IMR-90 (cell line): ENCODE results near the gene TRIM17. TPM values are rescaled to one million over a fixed set of nuclear protein-coding genes. Genes with fewer than 3 reads are reported as not detected.

ENCODE experiments used
- ATAC-seq: fragments of 200-7000 bp; cut with Tn5 transposase; 2 replicates; pipeline ENCODE4 v1.9.1; 2020; ENCODE audit warnings: low read depth, mild to moderate bottlenecking, moderate library complexity
- BruUV-seq: library from RNA; stranded (reverse); fragments of 400-500 nt; replicated peaks from 2 replicates; lab custom pipeline; 2021; lab: Mats Ljungman, UMichigan
- CTCF ChIA-PET: fragments of 300-600 bp; formaldehyde crosslinking; extraction: SDS; loops from one replicate; lab custom pipeline; 2021; ENCODE audit warnings: antibody characterized with exemption; lab: Yijun Ruan, JAX
- POLR2A ChIA-PET: fragments of 300-600 bp; sonication (Branson Sonifier 250); formaldehyde crosslinking; loops from one replicate; lab custom pipeline; 2022; ENCODE audit warnings: antibody characterized with exemption; ENCODE audit not compliant: unreplicated experiment; lab: Charles Lee
- DNase-seq: peaks from one replicate; pipeline ENCODE4 v3.0.0; 2013
- H2AFZ ChIP-seq: replicated peaks from 2 replicates; pipeline ENCODE3; 2013; ENCODE audit warnings: low read length, mild to moderate bottlenecking; ENCODE audit not compliant: poor library complexity
- H2AK5ac ChIP-seq: 2 replicates; pipeline ENCODE4 v1.6.1; 2013; ENCODE audit warnings: low read depth, low read length, inconsistent platforms
- H2AK9ac ChIP-seq: replicated peaks from 2 replicates; pipeline ENCODE3; 2013; ENCODE audit warnings: mild to moderate bottlenecking, low read depth, low read length, moderate library complexity; ENCODE audit not compliant: poor library complexity
- H2BK120ac ChIP-seq: 2 replicates; pipeline ENCODE4 v1.6.1; 2013; ENCODE audit warnings: low read depth, low read length, inconsistent platforms
- H2BK15ac ChIP-seq: 3 replicates; pipeline ENCODE4 v1.6.1; 2013; ENCODE audit warnings: low read depth, low read length, inconsistent platforms
- H2BK20ac ChIP-seq: 2 replicates; pipeline ENCODE4 v1.6.1; 2013; ENCODE audit warnings: low read depth, mild to moderate bottlenecking, inconsistent platforms, low read length, moderate library complexity
- H2BK5ac ChIP-seq: 2 replicates; pipeline ENCODE4 v1.6.1; 2013; ENCODE audit warnings: mild to moderate bottlenecking, low read depth, low read length, inconsistent platforms; ENCODE audit not compliant: poor library complexity, severe bottlenecking
- H3K14ac ChIP-seq: replicated peaks from 2 replicates; pipeline ENCODE4 v1.6.1; 2013; ENCODE audit warnings: low read depth, low read length, inconsistent platforms
- H3K18ac ChIP-seq: 2 replicates; pipeline ENCODE4 v1.6.1; 2013; ENCODE audit warnings: low read depth, low read length, control low read depth
- H3K23ac ChIP-seq: 2 replicates; pipeline ENCODE4 v1.6.1; 2013; ENCODE audit warnings: low read depth, low read length, inconsistent platforms
- H3K27ac ChIP-seq: 2 replicates; pipeline ENCODE4 v1.5.1; 2013; ENCODE audit warnings: mild to moderate bottlenecking, control low read depth, low read length; ENCODE audit not compliant: insufficient read depth
- H3K27me3 ChIP-seq: 2 replicates; pipeline ENCODE4 v1.6.1; 2013; ENCODE audit warnings: low read length; ENCODE audit not compliant: control insufficient read depth, insufficient read depth
- H3K36me3 ChIP-seq: 2 replicates; pipeline ENCODE4 v1.6.1; 2013; ENCODE audit warnings: low read length, mixed read lengths; ENCODE audit not compliant: control insufficient read depth, insufficient read depth
- H3K4ac ChIP-seq: 2 replicates; pipeline ENCODE4 v1.6.1; 2013; ENCODE audit warnings: low read depth, low read length, inconsistent platforms
- H3K4me1 ChIP-seq: 2 replicates; pipeline ENCODE4 v1.6.1; 2013; ENCODE audit warnings: low read length, mixed read lengths; ENCODE audit not compliant: control insufficient read depth, insufficient read depth
- H3K4me2 ChIP-seq: 2 replicates; pipeline ENCODE4 v1.6.1; 2013; ENCODE audit warnings: low read depth, mild to moderate bottlenecking, control low read depth, low read length, moderate library complexity
- H3K4me3 ChIP-seq: 2 replicates; pipeline ENCODE4 v1.5.1; 2013; ENCODE audit warnings: low read depth, mild to moderate bottlenecking, control low read depth, low read length, moderate library complexity; ENCODE audit not compliant: insufficient read depth
- H3K56ac ChIP-seq: 2 replicates; pipeline ENCODE4 v1.6.1; 2013; ENCODE audit warnings: low read length, inconsistent platforms; ENCODE audit not compliant: insufficient read depth; ENCODE audit errors: extremely low read depth
- H3K79me1 ChIP-seq, 2 experiments: 2 replicates each; pipeline ENCODE4 v1.6.1; 2013; ENCODE audit warnings: low read length in 2 of 2, inconsistent platforms in 1 of 2, low read depth in 1 of 2
- H3K9ac ChIP-seq: 2 replicates; pipeline ENCODE4 v1.6.1; 2013; ENCODE audit warnings: low read depth, low read length, control low read depth
- H3K9me1 ChIP-seq: 2 replicates; pipeline ENCODE4 v1.6.1; 2013; ENCODE audit warnings: low read length, inconsistent platforms; ENCODE audit not compliant: insufficient read depth
- H3K9me3 ChIP-seq: 2 replicates; pipeline ENCODE4 v1.6.1; 2013; ENCODE audit warnings: low read length; ENCODE audit not compliant: control insufficient read depth, insufficient read depth
- H4K20me1 ChIP-seq: 2 replicates; pipeline ENCODE4 v1.6.1; 2013; ENCODE audit warnings: low read length, inconsistent platforms; ENCODE audit not compliant: insufficient read depth
- H4K5ac ChIP-seq: 2 replicates; pipeline ENCODE4 v1.6.1; 2013; ENCODE audit warnings: mild to moderate bottlenecking, low read depth, low read length, control low read depth
- H4K8ac ChIP-seq, 2 experiments: 2 replicates each; pipeline ENCODE4 v1.6.1; 2013; ENCODE audit warnings: low read depth in 2 of 2, low read length in 2 of 2, control low read depth in 1 of 2, inconsistent platforms in 1 of 2
- H4K91ac ChIP-seq: 2 replicates; pipeline ENCODE4 v1.6.1; 2013; ENCODE audit warnings: low read depth, low read length, inconsistent platforms; ENCODE audit not compliant: insufficient read depth
- CEBPB ChIP-seq: IDR thresholded peaks from 2 replicates; pipeline ENCODE4 v1.6.1; 2012; ENCODE audit warnings: low read depth, low read length, improper control_type of control experiment
- NFE2L2 ChIP-seq: fragments of 150-350 bp; IDR thresholded peaks from 2 replicates; pipeline ENCODE4 v1.6.1; 2016; ENCODE audit warnings: low read depth, mild to moderate bottlenecking, low read length
- WGBS, 2 experiments: methylation state at CpG; one replicate each; pipeline versions ENCODE4 v1.1.5 to v1.1.7; 2013; ENCODE audit warnings: missing lambda C conversion rate in 2 of 2; ENCODE audit not compliant: insufficient read length in 1 of 2; ENCODE audit errors: extremely low coverage in 2 of 2; 5-methylcytosine and 5-hydroxymethylcytosine counted together
- dilution Hi-C: fragments of 300-500 bp; cut with HindIII; formaldehyde crosslinking; loops from one replicate; pipeline ENCODE4 v1.14.3; 2018; ENCODE audit warnings: low sequenced_read_pairs; ENCODE audit not compliant: unreplicated experiment
- in situ Hi-C: fragments of 300-500 bp; cut with MboI; formaldehyde crosslinking; loops from 3 replicates; pipeline ENCODE4 v1.14.3; 2019; ENCODE audit warnings: low sequenced_read_pairs, inconsistent platforms, mixed read lengths
- intact Hi-C: fragments of 100-400 bp; cut with micrococcal nuclease; formaldehyde crosslinking; loops from 2 replicates; pipeline ENCODE4 v1.10.0; 2022
- polyA plus RNA-seq, 3 experiments: library from polyadenylated mRNA; depleted of rRNA; stranded (reverse); fragments of >200 nt; gene quantifications; 2 replicates each; pipeline ENCODE4 v1.2.3, GENCODE V29; 2012; ENCODE audit warnings: low replicate concordance in 1 of 3
- total RNA-seq: library from RNA; depleted of rRNA; stranded (reverse); fragments of >200 nt; gene quantifications from 2 replicates; pipeline ENCODE4 v1.2.3, GENCODE V29; 2012

The TRIM17 gene
- total and polyA plus RNA-seq, 2 of the 4 experiments (the other 2 are of a cell fraction) = 0.39 TPM; not detected in 1

DNA sequence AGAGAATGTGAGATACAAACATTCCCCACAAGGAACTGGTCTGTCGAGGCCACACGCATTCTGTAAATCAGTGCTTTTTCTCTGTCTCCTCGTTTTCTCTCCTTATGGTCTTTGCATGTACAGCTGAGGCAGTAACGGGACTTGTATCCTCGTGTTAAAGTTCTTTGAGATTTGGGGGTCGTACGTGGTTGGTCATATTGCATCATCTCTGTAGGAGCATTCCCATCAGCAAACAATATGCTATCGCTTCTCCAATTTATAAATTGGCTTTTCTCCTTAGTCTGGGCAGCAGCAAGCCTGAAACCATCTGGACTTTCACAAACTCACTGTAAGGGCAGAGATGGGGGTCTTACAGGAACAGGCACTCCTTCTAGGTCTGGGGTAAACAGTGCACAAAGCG lies 13.0 kb upstream of the TRIM17 start:
- Histone ChIP-seq H3K56ac (no peak overlapping the region), H3K18ac (no peak overlapping the region), H2BK5ac (no peak overlapping the region), H3K9ac (no peak overlapping the region), H4K20me1 (no peaks in the 10 kb centered on the region), H3K27me3 (peaks cover 2% of the 10 kb centered on the region; the same call in 1 of the 2 replicates), H3K27ac (no peak overlapping the region), H3K79me1 (no peaks in the 10 kb centered on the region), H3K36me3 (peaks cover 3% of the 10 kb centered on the region), H3K23ac (no peak overlapping the region), H3K4ac (no peak overlapping the region), H2AK9ac (no peak overlapping the region), H3K9me3 (no peaks in the 10 kb centered on the region), H4K91ac (no peak overlapping the region), H2AK5ac (no peak overlapping the region), H4K5ac (no peak overlapping the region), H3K14ac (no peak overlapping the region), H2BK15ac (no peak overlapping the region), H3K4me3 (no peak overlapping the region), H3K9me1 (no peaks in the 10 kb centered on the region), H2BK20ac (no peak overlapping the region), H4K8ac (no peak overlapping the region), H3K4me1 (no peaks in the 10 kb centered on the region), H3K4me2 (no peak overlapping the region), H2BK120ac (no peak overlapping the region), H2AFZ (no peak overlapping the region)
- ChIA-PET POLR2A (no interaction called here), CTCF (no interaction called here)
- no CpG with 5 or more reads among the region's 9 CpGs for WGBS, 2 experiments
- dilution Hi-C loops (no loop called here), in situ Hi-C loops (no loop called here), intact Hi-C loops (no loop called here)
- DNase-seq = no peak
- BruUV-seq = no TSS peak
- ATAC-seq = no peak
- peak; percentile 56 for TF ChIP-seq CEBPB
- no peak for TF ChIP-seq NFE2L2
